DMS53 treated with DMSO at 0.1 percent for 48 hours (cell line): ENCODE data around the gene SEMA6D.

Experiments used
- DNase-seq: peaks from one replicate; lab custom pipeline; 2025; ENCODE audit not compliant: unreplicated experiment; lab: John Stamatoyannopoulos, UW

Gene SEMA6D

GRCh38 chr15:47786371-47786770, 69.1 kb downstream of the SEMA6D start:
- DNase-seq, result no peak

- no peak for DNase-seq
These were observed 70.6 kb downstream of the SEMA6D start for GRCh38 chr15:47787875-47788274.

DNA sequence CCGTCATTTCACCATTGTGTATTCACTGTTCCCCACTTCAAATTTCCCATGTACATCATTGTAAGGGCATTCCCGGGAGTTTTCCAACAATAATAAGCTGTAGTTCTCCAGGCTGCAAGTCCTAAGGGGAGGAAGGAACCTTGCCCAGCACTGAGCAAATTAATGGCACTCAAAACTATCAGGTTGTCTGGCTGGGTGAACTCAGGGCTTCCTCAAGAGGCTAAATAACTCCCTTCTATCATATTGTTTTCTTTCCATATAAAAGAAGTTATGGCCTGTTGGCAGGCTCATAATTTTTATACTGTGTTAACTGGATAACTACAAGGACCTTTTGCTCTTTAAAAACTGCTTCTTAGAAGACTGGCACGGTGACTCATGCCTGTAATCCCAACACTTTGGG, 71.4 kb downstream of the SEMA6D start:
- DNase-seq, result no peak

GRCh38 chr15:47791161-47791560, 73.9 kb downstream of the SEMA6D start:
- DNase-seq, result no peak

GRCh38 chr15:47792231-47792630, 74.9 kb downstream of the SEMA6D start:
- no peak for DNase-seq

DNA sequence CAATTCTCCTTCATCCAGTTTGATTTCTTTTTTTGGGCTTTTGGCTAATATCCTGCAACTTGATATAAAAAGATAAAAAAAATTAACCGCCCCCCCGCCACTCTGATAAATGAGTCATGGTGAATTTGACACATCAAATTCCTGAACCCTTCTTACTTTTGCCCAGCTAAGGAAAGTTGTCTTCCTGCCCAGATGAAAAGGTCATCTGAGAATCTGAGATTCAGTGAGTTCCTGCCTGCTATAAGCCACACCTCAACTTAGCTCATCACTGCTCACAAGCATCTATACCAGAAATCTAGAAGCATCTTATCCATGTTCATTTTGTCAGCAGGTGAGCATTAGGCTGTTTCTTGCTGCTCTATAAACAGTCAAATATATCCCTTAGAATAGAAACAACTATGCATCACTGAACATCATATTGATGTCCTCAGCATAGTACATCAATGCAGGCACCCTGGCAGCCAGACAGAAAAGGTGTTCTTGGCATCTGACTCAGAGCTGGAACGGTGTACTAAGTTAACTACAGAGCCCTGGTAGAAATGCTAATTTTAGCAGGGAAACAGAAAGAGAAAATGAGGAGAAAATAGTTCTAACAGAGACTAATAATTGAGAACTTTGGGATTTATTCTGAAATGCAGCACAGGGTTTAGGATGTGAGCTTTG, 77.1 kb downstream of the SEMA6D start:
- DNase-seq, result no peak

- DNase-seq, result no peak
These were observed 78.6 kb downstream of the SEMA6D start for GRCh38 chr15:47795864-47796263.

GRCh38 chr15:47796339-47796738, 79.0 kb downstream of the SEMA6D start:
- DNase-seq, result no peak

DNA sequence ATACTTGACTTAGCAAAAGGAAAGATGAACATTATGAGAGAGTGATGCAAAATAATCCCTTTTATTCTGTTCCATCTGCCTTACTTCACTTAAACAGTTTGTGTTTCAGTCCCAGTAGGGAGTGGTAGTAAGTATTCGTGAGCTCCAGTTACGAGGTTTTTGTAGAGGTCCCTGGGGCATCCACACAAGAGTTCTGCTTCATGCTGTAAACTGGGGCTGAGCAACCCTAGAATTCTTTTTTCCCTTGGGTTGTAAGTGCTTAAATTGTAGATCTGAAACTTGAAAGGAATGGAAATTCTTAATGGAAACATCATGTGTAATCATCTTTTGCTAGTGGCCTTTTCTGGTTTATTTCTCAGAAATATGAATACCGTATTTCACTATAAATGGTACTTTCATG, 79.5 kb downstream of the SEMA6D start:
- DNase-seq, result no peak

GRCh38 chr15:47801522-47801921, 84.2 kb downstream of the SEMA6D start:
- DNase-seq, result no peak

DNA sequence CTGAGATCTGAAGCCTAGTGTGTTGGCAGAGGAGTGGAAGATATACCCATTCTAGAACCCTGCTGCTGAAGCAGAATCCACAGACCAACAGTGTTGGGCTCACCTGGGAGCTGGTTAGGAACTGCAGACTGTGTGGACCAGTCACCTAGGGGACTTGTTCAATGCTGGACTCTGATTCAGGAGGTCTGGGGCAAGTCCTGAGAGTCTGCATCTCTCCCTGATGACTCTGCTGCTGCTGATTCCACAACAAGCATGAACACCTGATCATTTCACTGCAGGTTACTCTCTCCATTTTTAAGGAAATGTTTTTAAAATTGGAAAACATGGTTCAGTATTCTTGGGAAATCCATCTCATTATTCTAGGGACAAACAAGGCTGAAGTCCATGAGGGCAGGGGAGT, 84.9 kb downstream of the SEMA6D start:
- DNase-seq, result no peak

DNA sequence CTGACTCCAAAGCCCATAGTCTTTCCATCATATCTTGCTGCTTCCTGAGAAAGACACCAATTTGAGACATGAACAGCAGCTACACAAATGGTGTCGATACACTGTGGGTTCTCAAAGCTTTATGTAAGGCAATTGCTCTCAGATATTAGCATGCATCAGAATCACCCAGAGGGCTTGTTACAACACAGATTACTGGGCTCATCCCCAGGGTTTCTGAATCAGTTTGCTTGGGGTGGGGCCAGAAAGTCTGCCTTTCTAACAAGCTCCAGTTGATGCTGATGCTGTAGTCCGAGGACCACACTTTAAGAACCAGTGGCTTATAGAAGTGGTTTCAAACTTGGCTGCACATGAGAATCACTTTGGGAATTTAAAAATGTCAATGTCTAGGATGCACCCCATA, 86.5 kb downstream of the SEMA6D start:
- no peak for DNase-seq

GRCh38 chr15:47804733-47805132, 87.4 kb downstream of the SEMA6D start:
- no peak for DNase-seq

GRCh38 chr15:47806008-47806407, 88.7 kb downstream of the SEMA6D start:
- no peak for DNase-seq

DNA sequence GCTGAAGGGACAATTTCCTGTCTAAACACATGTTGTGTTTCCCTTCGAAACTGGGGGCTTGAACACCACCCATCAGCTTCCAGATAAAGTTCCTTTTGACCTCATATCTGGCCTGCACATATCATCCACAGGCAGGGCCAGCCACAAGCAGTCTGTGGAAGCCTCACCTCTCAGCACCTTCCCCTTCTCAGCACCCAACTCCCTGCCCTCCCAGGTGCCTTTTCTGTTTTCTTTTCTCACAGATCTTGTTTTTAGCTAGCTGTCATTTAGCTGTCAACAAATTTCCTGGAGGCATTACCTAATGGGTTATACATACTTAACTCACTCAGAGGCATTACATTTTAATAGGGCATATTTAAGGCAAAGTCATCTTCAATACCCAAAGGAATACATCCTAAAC, 93.9 kb downstream of the SEMA6D start:
- no peak for DNase-seq

DNA sequence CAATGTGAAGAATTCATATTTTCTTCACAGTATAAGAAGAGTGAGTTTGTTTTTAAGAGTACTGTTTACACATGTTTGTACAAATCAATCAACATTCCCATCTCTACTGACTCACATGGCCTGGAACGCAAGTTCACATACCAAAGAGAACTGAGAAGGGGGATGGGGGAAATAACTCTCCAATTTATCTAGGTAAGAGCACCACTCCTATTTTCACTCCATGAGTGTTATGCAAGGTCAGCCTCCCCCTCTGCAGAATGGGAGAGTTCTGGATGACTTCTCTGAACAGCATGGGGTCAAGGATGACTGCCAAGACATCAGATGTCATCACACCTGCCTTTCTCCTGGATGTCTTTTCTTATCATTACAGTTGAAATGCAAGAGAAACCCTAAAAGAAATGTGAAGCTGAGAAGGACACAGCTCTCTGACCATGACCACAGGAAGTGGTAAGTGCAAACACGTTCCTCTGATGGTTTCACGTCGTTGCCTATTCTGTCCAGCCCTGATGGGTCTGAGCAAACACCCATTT, 95.2 kb downstream of the SEMA6D start:
- no peak for DNase-seq

GRCh38 chr15:47813748-47814384, 96.6 kb downstream of the SEMA6D start:
- no peak for DNase-seq

DNA sequence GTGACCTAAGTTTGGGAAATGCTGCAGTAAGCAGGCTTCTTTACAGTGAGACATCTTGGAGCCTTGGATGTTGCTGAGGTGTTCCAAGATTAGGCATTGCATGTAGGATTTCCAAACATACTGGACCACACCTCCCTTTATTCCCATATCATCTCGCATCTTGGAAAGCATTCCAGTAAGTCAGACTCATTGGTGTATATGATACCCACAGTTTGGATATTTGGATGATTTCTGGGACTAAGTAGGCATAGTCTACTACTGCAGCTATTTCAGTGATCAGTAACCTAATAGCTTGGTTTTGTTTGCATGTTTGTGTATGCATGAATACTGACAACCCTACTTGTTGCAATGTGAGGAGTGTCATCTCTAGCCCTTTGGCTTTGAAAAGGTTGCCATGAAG, 97.3 kb downstream of the SEMA6D start:
- DNase-seq, result no peak

GRCh38 chr15:47817969-47818548, 100.8 kb downstream of the SEMA6D start:
- DNase-seq, result no peak

DNA sequence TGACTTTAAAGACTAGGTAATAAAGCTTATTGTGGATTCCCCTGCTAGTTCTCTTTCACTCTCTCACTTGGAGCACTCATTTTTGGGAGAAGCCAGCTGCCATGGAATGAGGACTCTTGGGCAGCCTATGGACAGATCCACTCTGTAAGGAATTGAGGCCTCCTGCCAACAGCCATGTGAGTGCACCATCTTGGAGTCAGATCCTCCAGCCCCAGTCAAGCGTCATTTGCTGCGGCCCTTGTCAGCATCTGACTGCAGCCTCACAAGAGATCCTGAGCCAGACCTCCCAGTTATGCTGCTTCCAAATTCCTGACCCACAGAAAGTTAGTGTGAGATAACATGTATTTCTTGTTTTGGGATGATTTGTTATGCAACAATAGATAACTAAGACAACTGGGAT, 101.9 kb downstream of the SEMA6D start:
- no peak for DNase-seq

GRCh38 chr15:47820057-47820746, 102.9 kb downstream of the SEMA6D start:
- DNase-seq, result no peak
